GM23248 (cell line): ENCODE data around the gene DOCK10.

ENCODE experiments used
- EZH2 ChIP-seq: fragments of 200-600 bp; sonication (generic); IDR thresholded peaks from 2 replicates; pipeline ENCODE4 v1.6.1; 2018; ENCODE audit warnings: antibody characterized with exemption, mild to moderate bottlenecking; ENCODE audit not compliant: insufficient read depth, poor library complexity, severe bottlenecking
- EZH2phosphoT487 ChIP-seq: fragments of 200-600 bp; sonication (generic); IDR thresholded peaks from 2 replicates; pipeline ENCODE4 v1.6.1; 2018; ENCODE audit warnings: antibody characterized with exemption, moderate library complexity, mild to moderate bottlenecking, low read depth; ENCODE audit not compliant: insufficient read depth

GRCh38 chr2:224925061-224925809 lies 117.0 kb downstream of the DOCK10 start:
- TF ChIP-seq EZH2phosphoT487, result no peak
- TF ChIP-seq EZH2, result no peak
